A673 (cell line): ENCODE measurements around the gene INAFM2. TPM values are rescaled to one million over a fixed set of nuclear protein-coding genes. Genes with fewer than 3 reads are reported as not detected.

Experiments
- BruUV-seq: library from RNA; stranded (reverse); fragments of 400-500 nt; replicated peaks from 2 replicates; lab custom pipeline; 2021; lab: Mats Ljungman, UMichigan
- CTCF ChIA-PET: fragments of 300-600 bp; sonication (Branson Sonifier 250); formaldehyde crosslinking; loops from one replicate; lab custom pipeline; 2022; ENCODE audit warnings: antibody characterized with exemption; lab: Charles Lee
- POLR2A ChIA-PET: fragments of 300-600 bp; sonication (Branson Sonifier 250); formaldehyde crosslinking; loops from one replicate; lab custom pipeline; 2022; ENCODE audit warnings: antibody characterized with exemption; ENCODE audit not compliant: low non-redundant PET; lab: Charles Lee
- DNase-seq: peaks from one replicate; pipeline ENCODE4 v3.0.0-alpha.2; 2015; ENCODE audit warnings: low spot score
- H3K27ac ChIP-seq: fragments of 200-600 bp; sonication (generic); 2 replicates; pipeline ENCODE4 v1.5.1; 2016; ENCODE audit warnings: mixed run types, low read depth, mild to moderate bottlenecking, mixed read lengths, antibody characterized with exemption, low read length; ENCODE audit not compliant: poor library complexity, severe bottlenecking
- H3K27me3 ChIP-seq: fragments of 200-600 bp; sonication (generic); replicated peaks from 2 replicates; pipeline ENCODE4 v1.6.1; 2017; ENCODE audit warnings: mixed run types, low read depth, mild to moderate bottlenecking, mixed read lengths, antibody characterized with exemption, low read length; ENCODE audit not compliant: insufficient read depth, poor library complexity
- H3K36me3 ChIP-seq: fragments of 200-600 bp; sonication (generic); 2 replicates; pipeline ENCODE4 v1.6.1; 2016; ENCODE audit warnings: mixed run types, mild to moderate bottlenecking, mixed read lengths, antibody characterized with exemption, low read length; ENCODE audit not compliant: insufficient read depth, poor library complexity, severe bottlenecking
- H3K4me1 ChIP-seq: fragments of 200-600 bp; sonication (generic); 2 replicates; pipeline ENCODE4 v1.6.1; 2017; ENCODE audit warnings: mixed run types, mild to moderate bottlenecking, mixed read lengths, antibody characterized with exemption, low read length; ENCODE audit not compliant: insufficient read depth, poor library complexity, severe bottlenecking
- H3K4me3 ChIP-seq: fragments of 200-600 bp; sonication (generic); 2 replicates; pipeline ENCODE4 v1.5.1; 2016; ENCODE audit warnings: low read depth, mixed run types, mild to moderate bottlenecking, mixed read lengths, low read length; ENCODE audit not compliant: poor library complexity, severe bottlenecking
- H3K9me3 ChIP-seq: fragments of 200-600 bp; sonication (generic); 2 replicates; pipeline ENCODE4 v1.6.1; 2016; ENCODE audit warnings: mixed run types, low read depth, mild to moderate bottlenecking, mixed read lengths, antibody characterized with exemption, low read length; ENCODE audit not compliant: poor library complexity, severe bottlenecking
- EZH2 ChIP-seq: fragments of 200-600 bp; sonication (generic); IDR thresholded peaks from 2 replicates; pipeline ENCODE4 v1.6.1; 2017; ENCODE audit warnings: borderline replicate concordance, low read depth, mild to moderate bottlenecking, mixed read lengths, antibody characterized with exemption, low read length; ENCODE audit not compliant: poor library complexity, severe bottlenecking
- intact Hi-C: fragments of 100-400 bp; cut with micrococcal nuclease; formaldehyde crosslinking; loops from one replicate; pipeline ENCODE4 v1.10.0; 2022; ENCODE audit not compliant: unreplicated experiment
- total RNA-seq: library from RNA; stranded (reverse); gene quantifications from 2 replicates; pipeline ENCODE4 v1.2.3, GENCODE V29; 2021
- TF ChIP-seq, protein P1 (sequence below): fragments of 300-800, 200-600 bp; sonication (generic); conservative IDR thresholded peaks from 2 replicates; pipeline ENCODE4 v1.5.1; 2017; ENCODE audit warnings: low read depth, mild to moderate bottlenecking, antibody characterized with exemption, low read length, moderate library complexity, mixed read lengths

The INAFM2 gene
- total RNA-seq, 1 experiment from 2014 or later, result 14.5 TPM

- H3K27me3 ChIP-seq, result no peaks in the 10 kb centered on the region
- intact Hi-C loops, result no loop called here
Observed at GRCh38 chr15:40314723-40315276, 8.7 kb upstream of the INAFM2 start.

DNA sequence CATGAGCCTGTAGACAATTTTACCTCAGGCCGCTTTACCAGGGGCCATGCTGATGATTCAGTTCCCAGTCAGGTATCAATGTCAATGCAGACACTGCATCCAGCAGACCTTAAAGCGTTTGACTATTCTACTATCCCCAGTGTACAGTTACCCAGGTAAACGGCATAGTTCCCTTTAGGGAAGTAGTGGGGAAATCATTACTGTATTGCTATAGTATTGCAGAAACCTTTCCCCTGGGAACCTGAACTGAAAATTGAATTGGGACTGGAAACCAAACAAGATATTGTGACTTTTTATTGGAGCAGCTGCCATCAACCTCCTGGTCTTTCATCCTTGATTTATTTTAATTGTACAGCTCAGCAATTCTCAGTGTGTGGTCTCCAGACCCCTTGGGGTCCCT is 6.6 kb upstream of the INAFM2 start:
- BruUV-seq, result no TSS peak
- Histone ChIP-seq H3K4me1 (peaks cover 18% of the 10 kb centered on the region), H3K4me3 (no peak overlapping the region), H3K27me3 (no peaks in the 10 kb centered on the region), H3K9me3 (no peaks in the 10 kb centered on the region), H3K36me3 (no peaks in the 10 kb centered on the region), H3K27ac (no peak overlapping the region)
- intact Hi-C loops, result no loop called here
- POLR2A ChIA-PET, result interaction anchor here (0.5 kb wide), 1 partner anchor 92 kb away, joined by 3 read pairs; no protein-coding TSS in a partner anchor
- TF ChIP-seq, protein P1, sequence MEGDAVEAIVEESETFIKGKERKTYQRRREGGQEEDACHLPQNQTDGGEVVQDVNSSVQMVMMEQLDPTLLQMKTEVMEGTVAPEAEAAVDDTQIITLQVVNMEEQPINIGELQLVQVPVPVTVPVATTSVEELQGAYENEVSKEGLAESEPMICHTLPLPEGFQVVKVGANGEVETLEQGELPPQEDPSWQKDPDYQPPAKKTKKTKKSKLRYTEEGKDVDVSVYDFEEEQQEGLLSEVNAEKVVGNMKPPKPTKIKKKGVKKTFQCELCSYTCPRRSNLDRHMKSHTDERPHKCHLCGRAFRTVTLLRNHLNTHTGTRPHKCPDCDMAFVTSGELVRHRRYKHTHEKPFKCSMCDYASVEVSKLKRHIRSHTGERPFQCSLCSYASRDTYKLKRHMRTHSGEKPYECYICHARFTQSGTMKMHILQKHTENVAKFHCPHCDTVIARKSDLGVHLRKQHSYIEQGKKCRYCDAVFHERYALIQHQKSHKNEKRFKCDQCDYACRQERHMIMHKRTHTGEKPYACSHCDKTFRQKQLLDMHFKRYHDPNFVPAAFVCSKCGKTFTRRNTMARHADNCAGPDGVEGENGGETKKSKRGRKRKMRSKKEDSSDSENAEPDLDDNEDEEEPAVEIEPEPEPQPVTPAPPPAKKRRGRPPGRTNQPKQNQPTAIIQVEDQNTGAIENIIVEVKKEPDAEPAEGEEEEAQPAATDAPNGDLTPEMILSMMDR, result no peak
- no peak for TF ChIP-seq EZH2
- DNase-seq, result no peak
- CTCF ChIA-PET, result no interaction called here

More at GRCh38 chr15:40314723-40315276, 8.7 kb upstream of the INAFM2 start:
- Histone ChIP-seq H3K36me3 (no peaks in the 10 kb centered on the region), H3K27ac (no peak overlapping the region), H3K9me3 (no peaks in the 10 kb centered on the region), H3K4me1 (peaks cover 11% of the 10 kb centered on the region), H3K4me3 (no peak overlapping the region)
- BruUV-seq, result no TSS peak
- ChIA-PET POLR2A (no interaction called here), CTCF (interaction anchor here (1.5 kb wide), 1 partner anchor 268 kb away, joined by 3 read pairs; no protein-coding TSS in a partner anchor)
- TF ChIP-seq EZH2, result no peak
- TF ChIP-seq, protein P1, result no peak
- no peak for DNase-seq

- no peak for TF ChIP-seq EZH2
- TF ChIP-seq, protein P1, result no peak
- Histone ChIP-seq H3K9me3 (no peaks in the 10 kb centered on the region), H3K4me1 (peaks cover 24% of the 10 kb centered on the region), H3K4me3 (no peak overlapping the region), H3K36me3 (no peaks in the 10 kb centered on the region), H3K27ac (no peak overlapping the region), H3K27me3 (no peaks in the 10 kb centered on the region)
- POLR2A ChIA-PET, result no interaction called here
- CTCF ChIA-PET, result no interaction called here
- no peak for DNase-seq
- no TSS peak for BruUV-seq
- intact Hi-C loops, result no loop called here
Observed at GRCh38 chr15:40317580-40317979, 5.9 kb upstream of the INAFM2 start.
